ENCODE data around the gene PLXNB2. TPM values are rescaled to one million over a fixed set of nuclear protein-coding genes. Genes with fewer than 3 reads are reported as not detected.

Gene PLXNB2
- total and polyA plus RNA-seq, 2 of the 4 experiments (the other 2 are of a cell fraction), result 73.1 to 202 TPM

DNA sequence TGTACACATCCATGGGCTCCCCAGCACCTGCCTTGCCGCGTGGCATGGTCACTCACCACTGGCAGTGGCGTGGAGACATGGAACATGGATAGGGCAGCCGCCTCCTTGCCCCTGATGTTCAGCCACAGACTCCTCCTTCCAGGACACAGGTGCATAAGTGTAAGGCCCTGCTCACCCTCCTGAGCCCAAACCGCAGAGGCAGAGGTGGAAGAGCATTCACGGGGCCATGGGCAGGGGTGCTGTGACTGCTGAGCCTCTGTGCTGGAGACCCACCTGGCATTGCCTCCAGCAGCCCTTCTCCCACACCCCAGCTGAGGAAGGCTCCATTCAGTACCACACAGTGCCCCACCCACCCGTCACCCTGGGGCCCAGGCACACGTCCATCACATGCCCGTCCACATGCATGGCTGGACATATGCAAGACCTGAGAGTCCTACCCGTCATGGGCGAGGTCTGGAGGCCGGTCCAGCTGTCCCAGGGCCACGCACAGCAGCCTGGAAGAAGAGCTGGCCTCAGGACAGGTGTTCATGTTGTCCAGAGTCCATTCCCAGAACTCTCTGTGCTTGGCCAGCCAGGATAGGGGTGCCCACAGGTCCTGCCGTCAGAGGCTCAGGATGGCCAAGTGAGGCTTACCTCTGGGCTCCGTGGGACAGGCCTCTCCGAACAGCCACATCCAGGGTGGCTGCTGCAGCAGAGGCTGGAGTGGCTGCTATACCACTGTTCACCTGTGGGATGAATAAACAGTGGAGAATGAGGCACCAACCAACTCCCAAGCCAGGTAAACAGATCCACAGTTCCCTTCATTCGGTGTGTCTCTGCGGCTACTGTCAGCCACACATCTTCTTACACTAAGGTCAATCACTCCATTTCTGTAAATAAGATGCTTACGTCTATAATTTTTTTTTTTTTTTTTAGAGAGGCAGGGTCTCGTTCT, 60.9 kb downstream of the PLXNB2 start:
- H2BK5ac ChIP-seq (ENCODE audit: low read depth, low read length, poor library complexity, severe bottlenecking), result no peak overlapping the region
- BruUV-seq (replicated peaks), result no TSS peak
- H4K20me1 ChIP-seq (ENCODE audit: insufficient read depth, low read length), result peaks cover 28% of the 10 kb centered on the region
- no peak overlapping the region for H2AFZ ChIP-seq (replicated peaks; ENCODE audit: low read length, poor library complexity)
- no peak overlapping the region for H3K4ac ChIP-seq (ENCODE audit: low read depth, low read length)
- H3K36me3 ChIP-seq (ENCODE audit: control insufficient read depth, insufficient read depth, low read length), result peaks cover 21% of the 10 kb centered on the region
- H3K9me3 ChIP-seq (ENCODE audit: control insufficient read depth, insufficient read depth, low read length), result no peaks in the 10 kb centered on the region
- ChIA-PET POLR2A (ENCODE audit: unreplicated experiment) (no interaction called here), CTCF (no interaction called here)
- in situ Hi-C loops (cut with MboI; ENCODE audit: low sequenced_read_pairs) (no loop called here), intact Hi-C loops (cut with micrococcal nuclease) (no loop called here), dilution Hi-C loops (cut with HindIII; ENCODE audit: low sequenced_read_pairs, unreplicated experiment) (no loop called here)
- H2BK15ac ChIP-seq (ENCODE audit: low read depth, low read length), result no peak overlapping the region
- H3K27me3 ChIP-seq (ENCODE audit: control insufficient read depth, insufficient read depth, low read length), result no peaks in the 10 kb centered on the region
- H2BK120ac ChIP-seq (ENCODE audit: low read depth, low read length), result no peak overlapping the region
- no peak overlapping the region for H4K5ac ChIP-seq (ENCODE audit: low read depth, low read length)
- H3K4me3 ChIP-seq (ENCODE audit: insufficient read depth, low read depth, low read length), result no peak overlapping the region
- H3K4me2 ChIP-seq (ENCODE audit: low read depth, low read length), result no peak overlapping the region
- no peak overlapping the region for H3K9ac ChIP-seq (ENCODE audit: low read depth, low read length)
- no peak overlapping the region for H4K91ac ChIP-seq (ENCODE audit: insufficient read depth, low read depth, low read length)
- peaks cover 15 to 60% of the 10 kb centered on the region in 2 experiments for H3K79me1 ChIP-seq (ENCODE audit: low read depth in 1 of 2, low read length in 2 of 2)
- DNase-seq, result no peak
- no peak for ATAC-seq (ENCODE audit: low read depth)
- 0 out of 2 replicates have a peak, but pooled peaks cover 3% of the 10 kb centered on the region for H3K9me1 ChIP-seq (ENCODE audit: insufficient read depth, low read length)
- no peak overlapping the region for H4K8ac ChIP-seq (ENCODE audit: low read depth in 2 of 2, low read length in 2 of 2)
- no peak overlapping the region for H3K23ac ChIP-seq (ENCODE audit: low read depth, low read length)
- H2BK20ac ChIP-seq (ENCODE audit: low read depth, low read length), result no peak overlapping the region
- no peak overlapping the region for H3K14ac ChIP-seq (replicated peaks; ENCODE audit: low read depth, low read length)
- WGBS, 2 experiments (ENCODE audit: extremely low coverage in 2 of 2, insufficient read length in 1 of 2), result 90% methylated on average over 7 of the region's 20 CpGs; no CpG with 5 or more reads in 1 of the 2 experiments
- H3K27ac ChIP-seq (ENCODE audit: insufficient read depth, low read length), result no peak overlapping the region
- H2AK9ac ChIP-seq (replicated peaks; ENCODE audit: low read depth, low read length, poor library complexity), result no peak overlapping the region
- H3K4me1 ChIP-seq (ENCODE audit: control insufficient read depth, insufficient read depth, low read length), result peaks cover 17% of the 10 kb centered on the region
- H2AK5ac ChIP-seq (ENCODE audit: low read depth, low read length), result 0 out of 2 replicates have a peak overlapping the region, but pooled peaks have one; percentile 17
- no peak for TF ChIP-seq RFX5 (IDR thresholded peaks at IDR 0.05; ENCODE audit: low read depth, low read length)
- TF ChIP-seq MXI1 (IDR thresholded peaks at IDR 0.05; ENCODE audit: borderline replicate concordance, low read depth, low read length), result no peak
- TF ChIP-seq CEBPB (IDR thresholded peaks at IDR 0.05; ENCODE audit: low read depth, low read length), result no peak
- TF ChIP-seq MAZ (IDR thresholded peaks at IDR 0.05; ENCODE audit: borderline replicate concordance, low read depth, low read length), result no peak
- TF ChIP-seq NFE2L2 (IDR thresholded peaks at IDR 0.05; ENCODE audit: low read depth, low read length), result no peak
- no peak overlapping the region for H3K18ac ChIP-seq (ENCODE audit: low read depth, low read length)
- no peak overlapping the region for H3K56ac ChIP-seq (ENCODE audit: extremely low read depth, insufficient read depth, low read length)
